H9 (cell line): Measurements from ENCODE around the gene SERPINA5. TPM values are rescaled to one million over a fixed set of nuclear protein-coding genes. Genes with fewer than 3 reads are reported as not detected.

ENCODE experiments used
- DNase-seq: peaks from one replicate; pipeline ENCODE4 v3.0.0-alpha.2; 2017
- H2AFZ ChIP-seq: one replicate; pipeline ENCODE4 v1.6.1; 2013; ENCODE audit warnings: mild to moderate bottlenecking, low read length, control low read depth, moderate library complexity
- H2AK5ac ChIP-seq: 2 replicates; pipeline ENCODE4 v1.6.1; 2013; ENCODE audit warnings: low read length, control low read depth, mixed read lengths; ENCODE audit not compliant: insufficient read length
- H2BK120ac ChIP-seq: one replicate; pipeline ENCODE4 v1.6.1; 2013; ENCODE audit warnings: low read depth, mild to moderate bottlenecking, low read length, control low read depth, inconsistent platforms; ENCODE audit not compliant: poor library complexity, severe bottlenecking
- H2BK12ac ChIP-seq: 2 replicates; pipeline ENCODE4 v1.6.1; 2013; ENCODE audit warnings: low read length, control low read depth, mixed read lengths, low read depth; ENCODE audit not compliant: insufficient read length
- H2BK15ac ChIP-seq: 2 replicates; pipeline ENCODE4 v1.6.1; 2013; ENCODE audit warnings: low read depth, low read length, control low read depth
- H2BK20ac ChIP-seq: one replicate; pipeline ENCODE4 v1.6.1; 2013; ENCODE audit warnings: low read depth, mild to moderate bottlenecking, low read length, control low read depth, inconsistent platforms; ENCODE audit not compliant: poor library complexity, severe bottlenecking
- H2BK5ac ChIP-seq: 2 replicates; pipeline ENCODE4 v1.6.1; 2013; ENCODE audit warnings: low read length, control low read depth, mixed read lengths; ENCODE audit not compliant: insufficient read length
- H3K14ac ChIP-seq: 2 replicates; pipeline ENCODE4 v1.6.1; 2013; ENCODE audit warnings: low read length, control low read depth; ENCODE audit not compliant: insufficient read depth
- H3K18ac ChIP-seq: 2 replicates; pipeline ENCODE4 v1.6.1; 2013; ENCODE audit warnings: low read depth, mild to moderate bottlenecking, mixed read lengths, low read length, control low read depth; ENCODE audit not compliant: insufficient read length
- H3K23ac ChIP-seq: 2 replicates; pipeline ENCODE4 v1.6.1; 2013; ENCODE audit warnings: low read length, control low read depth, mixed read lengths, low read depth; ENCODE audit not compliant: insufficient read length
- H3K23me2 ChIP-seq: 2 replicates; pipeline ENCODE4 v1.6.1; 2013; ENCODE audit warnings: low read depth, mild to moderate bottlenecking, mixed read lengths, low read length, control low read depth; ENCODE audit not compliant: insufficient read length, poor library complexity, severe bottlenecking
- H3K27ac ChIP-seq: 2 replicates; pipeline ENCODE4 v1.5.1; 2013; ENCODE audit warnings: low read length, control low read depth, mixed read lengths, low read depth; ENCODE audit not compliant: insufficient read length
- H3K27me3 ChIP-seq: 2 replicates; pipeline ENCODE4 v1.6.1; 2013; ENCODE audit warnings: low read length, control low read depth, inconsistent platforms; ENCODE audit not compliant: insufficient read depth
- H3K4ac ChIP-seq: 2 replicates; pipeline ENCODE4 v1.6.1; 2013; ENCODE audit warnings: low read depth, mild to moderate bottlenecking, control low read depth, inconsistent platforms, low read length, moderate library complexity
- H3K4me1 ChIP-seq: 2 replicates; pipeline ENCODE4 v1.6.1; 2013; ENCODE audit warnings: low read length, control low read depth, inconsistent platforms; ENCODE audit not compliant: insufficient read depth
- H3K4me2 ChIP-seq: 2 replicates; pipeline ENCODE4 v1.6.1; 2013; ENCODE audit warnings: low read length, control low read depth, mixed read lengths; ENCODE audit not compliant: insufficient read length, insufficient read depth
- H3K56ac ChIP-seq: 2 replicates; pipeline ENCODE4 v1.6.1; 2013; ENCODE audit warnings: low read depth, mild to moderate bottlenecking, mixed read lengths, low read length, control low read depth; ENCODE audit not compliant: insufficient read length
- H3K79me1 ChIP-seq: 2 replicates; pipeline ENCODE4 v1.6.1; 2013; ENCODE audit warnings: low read depth, mild to moderate bottlenecking, moderate library complexity, low read length, control low read depth, inconsistent platforms; ENCODE audit not compliant: insufficient read depth, poor library complexity, severe bottlenecking
- H3K79me2 ChIP-seq: 2 replicates; pipeline ENCODE4 v1.6.1; 2013; ENCODE audit warnings: low read length, control low read depth, inconsistent platforms; ENCODE audit not compliant: insufficient read depth
- H3K9ac ChIP-seq: 2 replicates; pipeline ENCODE4 v1.6.1; 2013; ENCODE audit warnings: low read length, control low read depth, mixed read lengths; ENCODE audit not compliant: insufficient read length; ENCODE audit errors: extremely low read depth
- H3K9me3 ChIP-seq: one replicate; pipeline ENCODE4 v1.6.1; 2013; ENCODE audit warnings: low read depth, low read length, inconsistent platforms; ENCODE audit not compliant: control insufficient read depth
- H3T11ph ChIP-seq: one replicate; pipeline ENCODE4 v1.6.1; 2013; ENCODE audit warnings: mild to moderate bottlenecking, low read length, control low read depth, inconsistent platforms
- H4K20me1 ChIP-seq: one replicate; pipeline ENCODE4 v1.6.1; 2013; ENCODE audit not compliant: control insufficient read depth, insufficient read length, insufficient read depth
- H4K5ac ChIP-seq: 2 replicates; pipeline ENCODE4 v1.6.1; 2013; ENCODE audit warnings: low read depth, mild to moderate bottlenecking, mixed read lengths, low read length, control low read depth; ENCODE audit not compliant: insufficient read length
- H4K8ac ChIP-seq: replicated peaks from 2 replicates; pipeline ENCODE4 v1.6.1; 2013; ENCODE audit warnings: low read length, control low read depth, mixed read lengths, low read depth; ENCODE audit not compliant: insufficient read length
- H4K91ac ChIP-seq: 2 replicates; pipeline ENCODE4 v1.6.1; 2013; ENCODE audit warnings: low read depth, mild to moderate bottlenecking, moderate library complexity, mixed read lengths, low read length, control low read depth; ENCODE audit not compliant: insufficient read length
- H3K27ac Mint-ChIP-seq, 3 experiments: 2 replicates in 2 of 3; 3 replicates in 1 of 3; pipeline ENCODE4 v1.8.0; 2020 to 2021; ENCODE audit warnings: mixed read lengths in 3 of 3, mild to moderate bottlenecking in 1 of 3, moderate library complexity in 1 of 3
- H3K27me3 Mint-ChIP-seq: 2 replicates; pipeline ENCODE4 v1.8.0; 2021; ENCODE audit warnings: low read depth, mild to moderate bottlenecking, moderate library complexity, mixed read lengths
- H3K36me3 Mint-ChIP-seq, 3 experiments: 2 replicates in 2 of 3; 3 replicates in 1 of 3; pipeline ENCODE4 v1.8.0; 2020 to 2021; ENCODE audit warnings: low read depth in 3 of 3, mixed read lengths in 3 of 3; ENCODE audit not compliant: insufficient read depth in 1 of 3
- H3K4me1 Mint-ChIP-seq, 2 experiments: 2 replicates each; pipeline ENCODE4 v1.8.0; 2020; ENCODE audit warnings: mixed read lengths in 2 of 2
- H3K4me3 Mint-ChIP-seq, 2 experiments: 2 replicates in 1 of 2; 3 replicates in 1 of 2; pipeline ENCODE4 v1.8.0; 2020 to 2021; ENCODE audit warnings: mild to moderate bottlenecking in 2 of 2, mixed read lengths in 2 of 2, moderate library complexity in 1 of 2
- H3K9me3 Mint-ChIP-seq, 2 experiments: 2 replicates in 1 of 2; 3 replicates in 1 of 2; pipeline ENCODE4 v1.8.0; 2020; ENCODE audit warnings: mild to moderate bottlenecking in 2 of 2, mixed read lengths in 2 of 2, moderate library complexity in 1 of 2
- CTCF ChIP-seq: fragments of 200-600 bp; sonication (generic); conservative IDR thresholded peaks from 3 replicates; pipeline ENCODE4 v1.8.0; 2021; ENCODE audit warnings: antibody characterized with exemption, mild to moderate bottlenecking
- WGBS: extraction: QIAGEN DNeasy Blood & Tissue Kit; methylation state at CpG from one replicate; pipeline ENCODE4 v1.1.7; 2013; ENCODE audit warnings: missing lambda C conversion rate, low lambda C conversion rate, mixed read lengths; ENCODE audit not compliant: insufficient read length; ENCODE audit errors: extremely low coverage; 5-methylcytosine and 5-hydroxymethylcytosine counted together
- total RNA-seq: library from RNA; stranded (reverse); gene quantifications from 2 replicates; pipeline ENCODE4 v1.2.1, GENCODE V29; 2021

The SERPINA5 gene
- total RNA-seq, 1 experiment from 2014 or later = 1.1 TPM

DNA sequence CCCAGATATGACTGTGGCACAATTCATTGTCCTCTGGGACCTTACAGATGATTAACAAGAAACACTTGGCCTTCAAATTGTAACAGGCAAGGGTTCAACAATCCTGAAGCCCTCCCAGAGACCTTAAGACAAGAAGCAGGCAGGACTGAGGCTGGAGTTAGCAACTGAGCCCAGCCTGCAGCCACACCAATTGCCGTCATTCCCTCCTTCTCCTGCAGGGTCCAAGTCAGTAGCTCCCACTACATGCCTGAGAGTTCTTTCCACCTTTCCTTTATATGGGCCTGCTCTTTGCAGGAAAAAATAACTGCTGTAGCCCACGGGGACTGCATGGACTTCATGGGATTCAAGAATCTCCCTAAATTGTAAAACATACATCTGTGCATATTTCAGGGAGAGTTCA, 22.4 kb upstream of the SERPINA5 start:
- Histone ChIP-seq H2BK120ac (no peak overlapping the region), H2BK5ac (no peak overlapping the region), H3K56ac (no peak overlapping the region), H3K27ac (no peak overlapping the region), H2BK15ac (no peak overlapping the region), H3K4me1 (no peaks in the 10 kb centered on the region), H3K4me2 (no peak overlapping the region), H3K79me1 (no peaks in the 10 kb centered on the region), H4K91ac (no peak overlapping the region), H3K23me2 (no peaks in the 10 kb centered on the region), H3K9ac (no peak overlapping the region), H3K9me3 (no peaks in the 10 kb centered on the region), H3K4ac (no peak overlapping the region), H3T11ph (no peak overlapping the region), H3K23ac (no peak overlapping the region), H3K18ac (no peak overlapping the region), H4K8ac (no peak overlapping the region), H2AK5ac (no peak overlapping the region), H2BK20ac (no peak overlapping the region), H3K79me2 (no peaks in the 10 kb centered on the region), H2BK12ac (no peak overlapping the region), H4K5ac (no peak overlapping the region), H2AFZ (no peak overlapping the region), H3K27me3 (no peaks in the 10 kb centered on the region), H3K14ac (no peak overlapping the region), H4K20me1 (no peaks in the 10 kb centered on the region)
- Mint-ChIP-seq H3K27ac (no peak overlapping the region), H3K36me3 (peaks cover 2 to 8% (median 4%) of the 10 kb centered on the region in 3 experiments; a peak in 4 of 7 replicates), H3K4me1 (peaks cover 2 to 5% of the 10 kb centered on the region in 2 experiments; a peak in 2 of 4 replicates), H3K4me3 (no peak overlapping the region), H3K27me3 (no peaks in the 10 kb centered on the region; the same call in 1 of the 2 replicates), H3K9me3 (peaks cover 15 to 22% of the 10 kb centered on the region in 2 experiments)
- no peak; the same call in 1 of the 3 replicates for TF ChIP-seq CTCF
- no peak for DNase-seq
- no CpG with 5 or more reads among the region's 2 CpGs for WGBS
